AG10803 (cell line): ENCODE measurements around the gene TLR9.

Experiments
- DNase-seq: peaks from one replicate; pipeline ENCODE4 v3.0.0; 2010; ENCODE audit warnings: low read depth
- H3K4me3 ChIP-seq: 2 replicates; pipeline ENCODE4 v1.5.1; 2011; ENCODE audit warnings: mild to moderate bottlenecking, low read length, control low read depth
- CTCF ChIP-seq: conservative IDR thresholded peaks from 2 replicates; pipeline ENCODE4 v1.5.1; 2011; ENCODE audit warnings: mild to moderate bottlenecking, low read length, control low read depth, inconsistent platforms

TLR9 gene

GRCh38 chr3:52196977-52197376 lies 28.5 kb downstream of the TLR9 start:
- no peak for TF ChIP-seq CTCF
- no peak overlapping the region for H3K4me3 ChIP-seq
- DNase-seq = no peak

- no peak for TF ChIP-seq CTCF
- no peak overlapping the region for H3K4me3 ChIP-seq
- peak; percentile 84 for DNase-seq
These were observed 29.6 kb downstream of the TLR9 start for GRCh38 chr3:52195823-52196331.

GRCh38 chr3:52195291-52195597 lies 30.2 kb downstream of the TLR9 start:
- no peak for TF ChIP-seq CTCF

GRCh38 chr3:52194485-52195290 lies 30.8 kb downstream of the TLR9 start:
- no peak overlapping the region for H3K4me3 ChIP-seq
- no peak for TF ChIP-seq CTCF
- DNase-seq = no peak

More at GRCh38 chr3:52195291-52195597, 30.2 kb downstream of the TLR9 start:
- no peak for DNase-seq
- H3K4me3 ChIP-seq = no peak overlapping the region

GRCh38 chr3:52193065-52193464 lies 32.4 kb downstream of the TLR9 start:
- no peak for TF ChIP-seq CTCF
- DNase-seq = peak; percentile 70
- no peak overlapping the region for H3K4me3 ChIP-seq

GRCh38 chr3:52191663-52192062 lies 33.8 kb downstream of the TLR9 start:
- H3K4me3 ChIP-seq = no peak overlapping the region
- TF ChIP-seq CTCF = no peak
- no peak for DNase-seq
